HG03280 (cell line): ENCODE data around the gene SOX18.
A peak's percentile ranks its signal among the peaks of the same experiment; 100 is the strongest.

Experiments
- ATAC-seq: cut with Tn5 transposase; IDR thresholded peaks from one replicate; pipeline ENCODE4 v1.9.1; 2021; ENCODE audit warnings: mild to moderate bottlenecking, moderate library complexity; ENCODE audit not compliant: unreplicated experiment

Gene SOX18

DNA sequence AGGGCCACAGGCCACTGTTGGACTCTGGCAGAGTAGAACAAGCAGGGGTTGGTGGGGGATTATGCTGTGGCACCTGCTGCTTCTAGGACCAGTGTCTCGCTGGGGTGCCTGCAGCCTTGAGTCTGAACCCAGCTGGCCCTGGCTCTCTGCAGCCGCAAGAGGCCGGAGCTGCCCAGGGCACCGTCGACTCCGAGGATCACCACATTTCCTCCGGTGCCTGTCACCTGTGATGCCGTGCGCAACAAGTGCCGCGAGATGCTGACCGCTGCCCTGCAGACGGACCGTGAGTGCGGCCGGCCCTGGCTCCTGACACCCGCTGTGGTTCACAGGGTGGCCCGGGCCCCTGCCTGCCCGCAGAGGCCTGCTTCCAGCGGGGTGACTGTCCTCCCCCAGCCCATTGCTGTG, 19.8 kb upstream of the SOX18 start:
- ATAC-seq: no peak

GRCh38 chr20:64068386-64069208, 19.2 kb upstream of the SOX18 start:
- ATAC-seq: no peak

DNA sequence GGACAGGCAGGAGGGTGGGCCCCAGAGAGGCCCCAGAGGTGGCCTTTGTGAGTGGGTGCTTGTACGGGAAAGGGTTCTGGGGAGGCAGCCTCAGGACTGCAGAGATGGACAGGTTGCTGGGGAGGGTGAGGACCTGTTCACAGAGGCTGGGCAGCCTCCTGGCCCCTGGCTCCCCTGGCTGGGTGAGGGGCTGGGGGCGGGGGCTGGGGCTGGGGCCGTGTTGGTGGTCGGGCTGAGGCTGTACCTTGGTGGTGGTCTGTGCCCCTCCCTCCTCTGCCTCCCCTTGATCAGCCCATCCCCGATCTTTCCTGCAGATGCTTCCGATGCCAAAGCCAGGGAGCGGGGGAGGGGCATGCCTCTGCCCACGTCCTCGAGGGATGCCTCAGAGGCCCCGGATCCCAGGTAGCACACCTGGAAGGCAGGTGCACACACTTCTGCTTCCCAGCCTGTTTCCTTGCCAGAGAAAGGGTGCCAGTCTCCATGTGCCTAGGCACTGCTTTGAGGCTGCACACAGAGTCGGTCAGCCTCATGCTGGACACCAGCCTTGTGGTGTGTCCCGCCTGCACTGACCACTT, 18.4 kb upstream of the SOX18 start:
- no peak for ATAC-seq

DNA sequence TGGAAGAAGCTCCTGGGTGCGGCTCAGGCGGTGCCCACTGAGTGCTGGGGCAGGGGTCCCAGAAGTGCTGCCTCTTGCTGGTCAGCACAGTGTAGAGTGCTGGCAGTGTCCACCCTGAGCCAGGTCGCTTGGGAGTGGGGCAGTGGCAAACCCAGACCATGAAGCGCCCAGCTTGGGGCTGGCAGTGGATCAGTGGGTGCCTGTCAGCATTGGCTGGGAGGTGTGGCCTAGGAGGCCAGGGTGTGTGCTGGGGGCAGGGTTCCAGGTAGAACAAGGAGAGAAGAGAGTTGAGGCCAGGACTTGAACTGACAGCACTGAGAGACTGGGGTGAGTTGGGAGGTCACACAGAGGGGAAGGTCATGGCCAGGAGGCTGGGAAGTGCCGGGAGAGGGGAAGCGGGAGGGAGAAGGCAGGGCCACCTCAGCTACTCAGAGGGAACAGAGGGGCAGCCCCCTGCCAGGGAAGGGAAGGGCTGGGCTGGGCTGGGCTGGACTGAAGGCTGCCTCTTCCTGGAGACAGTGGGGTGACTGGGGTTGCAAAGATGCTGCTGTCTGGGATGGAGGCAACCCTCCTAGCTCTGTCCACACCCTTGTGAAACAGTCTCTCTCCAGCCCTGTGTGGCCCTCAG, 17.7 kb upstream of the SOX18 start:
- ATAC-seq: no peak

DNA sequence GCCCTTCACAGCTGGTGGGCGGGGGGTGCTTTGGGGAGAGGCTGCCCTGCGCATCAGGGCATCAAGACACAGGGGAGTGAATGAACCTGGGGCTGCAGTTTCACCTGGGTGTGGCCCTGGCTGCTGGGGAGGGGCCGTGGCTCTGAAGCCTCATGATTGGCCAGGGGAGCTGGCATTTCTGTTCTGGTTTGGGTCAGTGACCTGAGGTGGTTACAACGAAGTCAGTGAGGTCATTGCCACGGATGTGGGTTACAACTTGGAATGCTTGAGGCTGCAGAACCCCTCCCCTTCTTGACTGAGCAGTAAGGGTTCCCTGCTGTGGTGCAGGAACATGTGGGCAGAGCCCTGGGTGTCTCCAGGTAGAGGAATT, 16.5 kb upstream of the SOX18 start:
- ATAC-seq: no peak

- no peak for ATAC-seq
Measured at GRCh38 chr20:64065062-64065973, 15.9 kb upstream of the SOX18 start.

DNA sequence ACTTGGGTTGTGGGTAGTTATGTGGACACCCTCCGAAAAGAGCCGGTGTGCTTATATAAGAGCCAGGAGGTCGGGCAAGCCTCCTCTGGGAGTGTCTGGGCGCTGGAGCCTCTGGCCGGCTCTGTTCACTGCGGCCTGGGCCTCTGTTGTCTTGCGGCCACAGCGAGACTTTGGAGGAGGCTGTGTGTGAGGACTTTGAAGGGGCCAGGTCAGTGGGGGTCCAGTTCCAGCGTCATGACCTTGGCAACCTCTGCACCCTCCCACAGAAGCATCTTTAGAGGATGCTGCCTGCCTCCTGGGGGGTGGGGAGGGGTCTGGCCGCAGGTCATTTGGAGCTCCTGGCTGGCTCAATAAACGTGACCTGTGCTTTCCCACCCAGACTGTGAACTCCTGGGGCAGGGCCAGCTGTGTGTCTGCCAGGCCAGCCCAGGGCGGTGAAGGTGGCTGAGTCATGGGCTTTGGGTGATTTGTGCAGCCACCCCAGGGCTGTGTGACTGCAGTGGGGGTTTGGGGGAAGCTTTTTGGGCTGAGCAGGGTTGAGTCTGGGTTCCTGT, 14.8 kb upstream of the SOX18 start:
- ATAC-seq: no peak

- no peak for ATAC-seq
Measured at GRCh38 chr20:64063389-64064144, 14.1 kb upstream of the SOX18 start.

- peak; percentile 73 for ATAC-seq
Measured at GRCh38 chr20:64062596-64063388, 13.4 kb upstream of the SOX18 start, which contains the start of gene TCEA2. TCEA2 (plus strand) TSS chr20:64063198; CDS start chr20:64063313, 115 bp downstream.

DNA sequence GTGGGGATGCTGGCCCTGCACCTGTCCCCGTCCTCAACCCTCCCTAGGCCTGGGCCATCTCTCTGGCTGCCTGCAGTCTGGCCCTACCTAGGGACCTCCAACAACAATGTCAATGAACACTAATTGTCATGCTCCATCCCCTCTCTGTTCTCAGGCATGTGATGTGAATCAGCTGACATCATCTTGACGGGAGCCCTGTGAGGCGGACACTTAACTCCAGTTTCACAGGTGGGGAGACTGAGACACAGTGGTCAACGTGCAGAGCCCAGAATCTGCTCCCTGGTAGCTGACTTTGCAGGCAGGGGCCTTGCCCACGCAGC, 12.8 kb upstream of the SOX18 start:
- ATAC-seq: no peak

GRCh38 chr20:64058536-64058935, 9.1 kb upstream of the SOX18 start:
- no peak for ATAC-seq

DNA sequence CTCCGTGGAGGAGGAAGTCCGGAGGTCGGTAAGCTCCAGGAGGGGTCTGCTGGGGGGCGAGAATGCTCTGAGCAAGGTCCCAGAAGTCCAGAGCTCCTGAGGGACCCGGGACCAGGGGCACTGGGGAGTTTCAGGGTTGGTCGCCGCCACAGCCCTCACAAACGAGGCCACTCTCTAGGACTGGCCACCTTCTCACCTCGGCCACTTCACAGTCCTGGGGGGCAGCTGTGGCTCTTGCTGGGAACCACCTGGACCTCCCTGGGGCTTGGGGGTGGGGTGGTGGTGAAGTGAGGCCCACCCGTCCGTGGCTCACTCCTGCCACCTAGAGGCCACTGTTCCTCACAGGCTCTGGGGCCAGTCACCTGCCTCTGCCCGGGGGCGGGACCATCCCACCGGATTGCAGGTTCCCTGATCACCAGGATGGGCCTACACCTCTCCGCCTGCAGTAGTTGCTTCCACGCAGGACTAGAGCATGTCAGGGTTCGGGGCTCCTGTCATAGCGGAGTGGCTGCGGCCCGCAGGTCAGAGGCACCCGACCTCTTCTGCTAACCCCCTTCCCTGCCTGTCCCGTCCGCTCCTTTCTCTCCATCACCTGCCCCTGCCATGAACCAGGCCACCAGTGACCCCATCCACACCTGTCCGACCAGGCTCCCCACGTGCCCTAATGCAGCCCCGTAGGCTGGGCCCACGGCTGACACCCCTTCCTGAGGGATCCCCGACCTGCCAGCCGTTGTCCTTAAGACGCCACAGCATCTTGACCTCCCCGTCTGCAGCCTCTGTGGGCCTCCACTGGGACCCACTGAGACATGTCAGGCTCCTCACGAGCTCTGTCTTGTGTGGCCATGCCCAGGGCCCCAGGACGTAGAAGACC, 8.4 kb upstream of the SOX18 start:
- no peak for ATAC-seq

GRCh38 chr20:64056889-64057627, 7.6 kb upstream of the SOX18 start:
- ATAC-seq: no peak

DNA sequence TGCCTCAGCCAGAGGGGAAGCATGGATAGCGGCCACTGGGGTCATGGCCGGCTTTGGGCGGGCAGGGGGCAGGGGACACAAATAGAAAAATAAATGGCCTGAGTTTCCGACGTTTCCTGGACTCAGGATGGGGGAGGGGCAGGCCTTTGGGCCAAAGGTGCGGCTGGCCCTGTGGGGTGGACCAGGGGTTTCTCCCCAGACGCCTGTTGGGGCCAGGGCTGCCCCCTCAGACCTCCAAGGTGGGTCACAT, 7.1 kb upstream of the SOX18 start:
- ATAC-seq: no peak

- no peak for ATAC-seq
Measured at GRCh38 chr20:64055893-64056638, 6.6 kb upstream of the SOX18 start.

GRCh38 chr20:64055396-64055892, 6.0 kb upstream of the SOX18 start:
- ATAC-seq: no peak
